Fibroblast of peridontal ligament (primary cell): ENCODE data around the gene TCAIM.

Source experiments
- DNase-seq: peaks from one replicate; pipeline ENCODE4 v3.0.0-alpha.2; 2010; ENCODE audit errors: extremely low read depth

TCAIM gene

GRCh38 chr3:44338010-44338827 is at the start of gene TCAIM:
Gene TCAIM, plus strand, starts transcription at chr3:44338766. Its CDS starts 16,017 bp downstream, at chr3:44354783.
- DNase-seq = peak; percentile 95

- no peak for DNase-seq
These were observed 48.6 kb upstream of the TCAIM start for GRCh38 chr3:44289882-44290462.

GRCh38 chr3:44292276-44292675 is 46.3 kb upstream of the TCAIM start:
- DNase-seq = no peak

GRCh38 chr3:44292947-44293346 is 45.6 kb upstream of the TCAIM start:
- DNase-seq = no peak

- no peak for DNase-seq
These were observed 41.3 kb upstream of the TCAIM start for GRCh38 chr3:44297255-44297654.

- no peak for DNase-seq
These were observed 36.8 kb upstream of the TCAIM start for GRCh38 chr3:44301746-44302145.

GRCh38 chr3:44309500-44309899 is 29.1 kb upstream of the TCAIM start:
- DNase-seq = no peak

- no peak for DNase-seq
These were observed 19.7 kb upstream of the TCAIM start for GRCh38 chr3:44318891-44319311.

- DNase-seq = no peak
These were observed 17.2 kb upstream of the TCAIM start for GRCh38 chr3:44321335-44321734.

- peak; percentile 81 for DNase-seq
These were observed 15.1 kb upstream of the TCAIM start for GRCh38 chr3:44323341-44323955.

- DNase-seq = no peak
These were observed 14.0 kb upstream of the TCAIM start for GRCh38 chr3:44324584-44324983.

GRCh38 chr3:44326019-44326418 is 12.5 kb upstream of the TCAIM start:
- peak; percentile 55 for DNase-seq

- DNase-seq = no peak
These were observed 12.1 kb upstream of the TCAIM start for GRCh38 chr3:44326515-44326914.

- no peak for DNase-seq
These were observed 8.6 kb upstream of the TCAIM start for GRCh38 chr3:44329946-44330345.

- DNase-seq = no peak
These were observed 8.1 kb upstream of the TCAIM start for GRCh38 chr3:44330444-44330843.

GRCh38 chr3:44334326-44334725 is 4.2 kb upstream of the TCAIM start:
- no peak for DNase-seq

- DNase-seq = peak; percentile 25
These were observed 1.2 kb upstream of the TCAIM start for GRCh38 chr3:44337248-44337785.

- no peak for DNase-seq
These were observed 212 bp downstream of the TCAIM start for GRCh38 chr3:44338828-44339127.

GRCh38 chr3:44339181-44340057 is 853 bp downstream of the TCAIM start:
- peak; percentile 21 for DNase-seq

- DNase-seq = no peak
These were observed 1.5 kb downstream of the TCAIM start for GRCh38 chr3:44340058-44340395.

GRCh38 chr3:44342176-44342790 is 3.7 kb downstream of the TCAIM start:
- DNase-seq = peak; percentile 91

- no peak for DNase-seq
These were observed 4.9 kb downstream of the TCAIM start for GRCh38 chr3:44343421-44343820.
